ENCODE data around the gene THBS1.

The THBS1 gene

GRCh38 chr15:39638041-39638440 is 57.2 kb downstream of the THBS1 start:
- DNase-seq (ENCODE audit: low spot score): no peak

- no peak for DNase-seq (ENCODE audit: low spot score)
Observed at GRCh38 chr15:39639037-39639436, 58.2 kb downstream of the THBS1 start.

GRCh38 chr15:39640665-39641064 is 59.8 kb downstream of the THBS1 start:
- DNase-seq (ENCODE audit: low spot score): no peak

DNA sequence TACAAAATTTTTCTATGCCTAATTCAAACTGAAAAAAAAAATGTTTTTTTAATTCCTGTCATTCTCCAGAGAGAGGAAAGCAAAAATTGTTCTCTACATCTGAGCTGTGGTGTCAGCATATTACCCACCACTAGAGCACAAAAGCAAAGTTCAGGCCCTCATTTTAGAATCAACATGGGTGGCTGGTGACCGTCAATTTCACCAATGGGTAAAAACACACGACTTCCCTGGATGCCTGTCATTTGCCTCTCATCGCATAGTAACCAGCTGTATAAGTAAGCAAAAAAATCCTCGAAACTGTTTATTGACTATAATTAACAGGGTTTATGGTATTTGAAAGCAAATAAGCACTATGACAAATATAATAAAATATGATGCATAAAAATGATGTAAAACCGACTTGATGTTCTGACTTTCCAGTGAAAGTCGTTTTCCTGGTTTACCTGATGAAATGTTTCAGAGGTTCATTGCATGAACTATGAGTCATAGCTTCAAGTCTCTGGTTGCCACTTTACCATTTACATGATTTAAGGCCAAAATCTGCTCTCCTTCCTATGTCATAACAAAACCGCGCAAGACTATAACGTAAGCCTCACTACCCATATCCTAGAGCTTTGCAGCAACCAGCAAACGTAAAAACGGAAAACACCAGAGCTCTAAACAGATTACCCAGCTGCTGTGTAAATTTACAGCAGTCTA is 60.5 kb downstream of the THBS1 start:
- DNase-seq (ENCODE audit: low spot score): no peak

DNA sequence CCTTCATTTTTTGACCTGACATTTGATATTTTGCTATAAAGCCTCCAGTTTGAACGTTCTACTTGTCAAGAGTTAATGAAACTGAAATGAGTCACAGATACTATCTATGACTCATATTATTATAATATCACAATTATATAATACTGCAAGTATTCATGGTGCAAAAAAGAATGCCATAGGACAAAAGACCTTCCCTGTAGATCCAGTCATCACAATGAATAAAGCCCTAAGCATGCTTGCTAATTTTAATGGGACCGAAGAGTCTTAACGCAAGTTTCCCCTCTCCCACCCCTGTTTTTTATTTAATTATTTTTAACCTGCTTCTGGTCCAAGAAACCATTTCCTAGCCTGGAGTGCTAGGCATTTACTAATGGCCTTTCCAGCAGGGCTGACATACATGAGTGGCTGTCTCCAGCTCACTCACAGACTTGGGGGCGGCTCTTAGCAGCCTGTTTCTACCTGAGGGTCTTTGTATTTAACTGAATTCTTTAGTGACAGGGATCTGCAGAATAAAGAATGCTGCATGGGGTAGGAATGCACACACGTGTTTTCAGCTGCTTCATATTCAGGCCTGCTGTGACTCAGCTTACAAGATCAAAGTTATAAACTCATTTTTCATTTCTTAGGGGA is 61.2 kb downstream of the THBS1 start:
- peak; percentile 42 for DNase-seq (ENCODE audit: low spot score)

GRCh38 chr15:39643727-39644126 is 62.8 kb downstream of the THBS1 start:
- no peak for DNase-seq (ENCODE audit: low spot score)

- no peak for DNase-seq (ENCODE audit: low spot score)
Observed at GRCh38 chr15:39644136-39644535, 63.3 kb downstream of the THBS1 start.

DNA sequence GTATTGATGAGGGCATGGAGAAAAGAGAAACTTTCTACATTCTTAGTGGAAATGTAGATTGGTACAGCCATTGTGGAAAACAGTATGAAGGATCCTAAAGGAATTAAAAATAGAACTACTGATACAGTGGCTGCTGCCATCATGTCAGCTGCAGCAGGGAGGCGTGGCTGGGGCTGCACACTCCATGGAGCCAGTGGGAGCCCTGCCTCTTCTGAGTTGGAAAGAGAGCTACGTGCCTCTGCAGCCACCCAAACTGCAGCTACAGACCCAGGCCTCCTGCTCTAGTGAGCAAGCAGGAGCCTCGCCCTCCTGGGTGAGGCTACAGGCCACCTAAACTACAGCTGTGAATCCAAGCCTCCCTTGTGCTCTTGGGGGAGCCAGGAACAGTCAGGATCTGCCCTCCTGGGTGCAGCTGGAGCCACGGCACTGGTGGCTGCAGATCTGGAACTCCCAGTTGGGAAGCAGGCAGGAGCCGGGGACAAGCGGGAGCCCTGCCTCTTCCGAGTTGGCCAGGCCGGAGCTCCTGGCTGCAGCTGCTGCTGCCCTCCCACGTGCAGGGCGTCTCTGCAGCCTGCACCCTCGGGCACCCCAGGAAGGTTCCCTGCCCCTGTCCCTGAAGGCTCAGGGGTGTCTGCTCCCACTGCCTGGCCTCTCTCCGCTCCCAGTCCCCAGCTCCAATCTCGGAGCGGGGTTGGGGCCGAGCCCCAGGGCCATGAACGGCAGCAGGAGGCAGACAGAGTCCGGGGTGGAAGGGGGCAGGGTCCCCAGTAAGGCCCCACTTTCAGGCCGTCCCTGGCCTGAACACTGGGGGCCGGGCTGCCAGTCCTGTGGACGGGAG is 64.5 kb downstream of the THBS1 start:
- no peak for DNase-seq (ENCODE audit: low spot score)

DNA sequence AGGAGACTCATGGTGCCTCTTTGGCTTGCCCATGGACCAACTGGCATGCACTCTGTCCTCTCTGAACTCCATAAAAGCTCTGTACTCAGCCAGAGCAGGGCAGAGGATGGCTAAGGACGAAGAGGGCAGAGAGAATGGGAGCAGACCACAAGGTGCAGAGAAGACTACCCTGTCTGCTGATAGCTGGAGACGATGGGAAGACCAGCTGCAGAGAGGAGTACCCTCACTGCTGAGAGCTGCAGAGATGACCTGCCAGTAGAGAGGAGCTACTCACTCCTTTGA is 65.0 kb downstream of the THBS1 start:
- DNase-seq (ENCODE audit: low spot score): no peak

DNA sequence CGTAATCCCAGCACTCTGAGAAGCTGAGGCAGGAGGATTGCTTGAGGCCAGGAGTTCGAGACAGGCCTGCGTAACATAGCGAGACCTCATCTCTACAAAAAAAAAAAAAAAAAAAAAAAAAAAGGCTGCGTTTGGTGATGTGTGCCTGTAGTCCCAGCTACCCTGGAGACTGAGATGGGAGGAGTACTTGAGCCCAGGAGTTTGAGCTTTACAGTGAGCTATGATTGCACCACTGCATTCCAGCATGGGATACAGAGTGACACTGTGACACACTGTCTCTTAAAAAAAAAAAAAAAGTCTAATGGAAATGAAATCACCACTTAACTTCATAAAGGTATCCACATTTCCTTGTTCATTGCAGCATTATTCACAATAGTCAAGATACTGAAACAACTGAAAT is 65.5 kb downstream of the THBS1 start:
- no peak for DNase-seq (ENCODE audit: low spot score)

All from AG08395 (cell line).